A549 (cell line): ENCODE results near the gene TNS3. TPM values are rescaled to one million over a fixed set of nuclear protein-coding genes. Genes with fewer than 3 reads are reported as not detected.
"Not testable (repeated sequence)": the region's sequence is repeated elsewhere in the genome, so short reads cannot be mapped to it uniquely, and the experiment has no call there.

Experiments
- ATAC-seq, 2 experiments: fragments of 200-7000 bp in 1 of 2; fragments of >200 bp in 1 of 2; cut with Nextera tagmentation in 1 of 2; cut with Tn5 transposase in 1 of 2; 3 replicates each; pipeline versions ENCODE4 v1.8.0 to v1.9.1; 2018 to 2020; ENCODE audit warnings: mild to moderate bottlenecking in 1 of 2, moderate library complexity in 1 of 2
- CTCF ChIA-PET: fragments of 300-600 bp; sonication (Branson Sonifier 250); formaldehyde crosslinking; extraction: SDS; loops from one replicate; lab custom pipeline; 2021; ENCODE audit warnings: antibody characterized with exemption, inconsistent platforms; lab: Yijun Ruan, JAX
- POLR2A ChIA-PET: fragments of 350-600 bp; formaldehyde crosslinking; extraction: SDS; loops from one replicate; lab custom pipeline; 2021; ENCODE audit warnings: antibody characterized with exemption, inconsistent platforms; lab: Yijun Ruan, JAX
- DNase-seq, 2 experiments: peaks; one replicate each; pipeline versions ENCODE4 v3.0.0 to v3.0.0-alpha.2; 2011 to 2016; ENCODE audit warnings: low read depth in 1 of 2, low spot score in 1 of 2
- FAIRE-seq: peaks from 2 replicates; lab custom pipeline; 2011; peaks lifted over from hg19 to GRCh38; lab: Jason Lieb, UNC
- H3K27ac ChIP-seq, 2 experiments: fragments of >200 bp; sonication (Bioruptor Twin); formaldehyde crosslinking; 3 replicates each; pipeline ENCODE4 v1.5.1; 2016 to 2017
- H3K4me1 ChIP-seq: fragments of >200 bp; sonication (Bioruptor Twin); formaldehyde crosslinking; 3 replicates; pipeline ENCODE4 v1.6.1; 2016
- H3K4me2 ChIP-seq: fragments of >200 bp; sonication (Bioruptor Twin); formaldehyde crosslinking; 3 replicates; pipeline ENCODE4 v1.6.1; 2016
- H3K4me3 ChIP-seq: fragments of >200 bp; sonication (Bioruptor Twin); formaldehyde crosslinking; 3 replicates; pipeline ENCODE4 v1.5.1; 2016
- H3K9me3 ChIP-seq: fragments of >200 bp; sonication (Bioruptor Twin); formaldehyde crosslinking; 3 replicates; pipeline ENCODE4 v1.6.1; 2016
- CBX8 ChIP-seq: fragments of 200-600 bp; sonication (generic); IDR thresholded peaks from 2 replicates; pipeline ENCODE4 v1.6.1; 2016
- EHF ChIP-seq: fragments of 250-450 bp; sonication (Bioruptor Pico); IDR thresholded peaks from 2 replicates; pipeline ENCODE4 v1.5.0; 2020; ENCODE audit warnings: mild to moderate bottlenecking
- FOSB ChIP-seq: fragments of 250-450 bp; sonication (Bioruptor Pico); IDR thresholded peaks from 2 replicates; pipeline ENCODE4 v1.5.0; 2020; ENCODE audit warnings: mild to moderate bottlenecking, moderate library complexity
- FOXS1 ChIP-seq: fragments of 250-450 bp; sonication (Bioruptor Pico); IDR thresholded peaks from 2 replicates; pipeline ENCODE4 v1.5.0; 2020; ENCODE audit warnings: mild to moderate bottlenecking, moderate library complexity
- HEYL ChIP-seq: fragments of 250-450 bp; sonication (Bioruptor Pico); IDR thresholded peaks from 2 replicates; pipeline ENCODE4 v1.8.0; 2021; ENCODE audit warnings: mild to moderate bottlenecking, moderate library complexity
- HOXA7 ChIP-seq: fragments of 250-450 bp; sonication (Bioruptor Pico); IDR thresholded peaks from 2 replicates; pipeline ENCODE4 v1.5.0; 2020; ENCODE audit warnings: mild to moderate bottlenecking, moderate library complexity
- HOXB13 ChIP-seq: fragments of 250-450 bp; sonication (Bioruptor Pico); IDR thresholded peaks from 2 replicates; pipeline ENCODE4 v1.5.0; 2020; ENCODE audit warnings: low read depth, mild to moderate bottlenecking, moderate library complexity
- HOXB5 ChIP-seq: fragments of 250-450 bp; sonication (Bioruptor Pico); IDR thresholded peaks from 2 replicates; pipeline ENCODE4 v1.5.0; 2020; ENCODE audit warnings: mild to moderate bottlenecking, moderate library complexity
- JUNB ChIP-seq: fragments of >200 bp; sonication (Bioruptor Twin); formaldehyde crosslinking; IDR thresholded peaks from 2 replicates; pipeline ENCODE4 v1.6.1; 2016
- MAFK ChIP-seq: fragments of 450-650 bp; IDR thresholded peaks from 2 replicates; pipeline ENCODE4 v1.6.1; 2014; ENCODE audit not compliant: partially characterized antibody
- PHF8 ChIP-seq: fragments of 200-600 bp; sonication (generic); IDR thresholded peaks from 2 replicates; pipeline ENCODE4 v1.6.1; 2016; ENCODE audit warnings: low read depth, mild to moderate bottlenecking, antibody characterized with exemption, moderate library complexity, borderline replicate concordance
- TFCP2L1 ChIP-seq: fragments of 250-450 bp; sonication (Bioruptor Pico); IDR thresholded peaks from 2 replicates; pipeline ENCODE4 v1.5.0; 2021; ENCODE audit warnings: mild to moderate bottlenecking
- WGBS: methylation state at CpG from one replicate; pipeline ENCODE4 v1.1.6; 2017; ENCODE audit errors: missing lambda C conversion rate; 5-methylcytosine and 5-hydroxymethylcytosine counted together
- polyA plus RNA-seq, 4 experiments: library from polyadenylated mRNA; depleted of rRNA in 3 of 4; stranded (reverse); fragments of >200 nt; fragmentation: RNase III in 1 of 4; extraction: RNeasy Plus Mini Kit Qiagen cat#74134 plus additional on column Dnase treatment in 1 of 4; gene quantifications; 2 replicates in 3 of 4; 3 replicates in 1 of 4; pipeline ENCODE4 v1.2.3, GENCODE V29; 2011 to 2017
- TF ChIP-seq, protein P1 (sequence below): fragments of 250-450 bp; sonication (Bioruptor Pico); IDR thresholded peaks from 2 replicates; pipeline ENCODE4 v1.5.0; 2020; ENCODE audit warnings: low read depth, mild to moderate bottlenecking, moderate library complexity
- TF ChIP-seq, protein P2 (sequence below): IDR thresholded peaks from 2 replicates; pipeline ENCODE4 v1.6.1; 2012
- TF ChIP-seq, protein P3 (sequence below): fragments of 250-450 bp; sonication (Bioruptor Pico); IDR thresholded peaks from 2 replicates; pipeline ENCODE4 v1.5.0; 2021; ENCODE audit warnings: mild to moderate bottlenecking, moderate library complexity, borderline replicate concordance

Gene TNS3
- polyA plus RNA-seq, 2 of the 4 experiments (the other 2 are of a cell fraction) = 107 to 134 TPM

DNA sequence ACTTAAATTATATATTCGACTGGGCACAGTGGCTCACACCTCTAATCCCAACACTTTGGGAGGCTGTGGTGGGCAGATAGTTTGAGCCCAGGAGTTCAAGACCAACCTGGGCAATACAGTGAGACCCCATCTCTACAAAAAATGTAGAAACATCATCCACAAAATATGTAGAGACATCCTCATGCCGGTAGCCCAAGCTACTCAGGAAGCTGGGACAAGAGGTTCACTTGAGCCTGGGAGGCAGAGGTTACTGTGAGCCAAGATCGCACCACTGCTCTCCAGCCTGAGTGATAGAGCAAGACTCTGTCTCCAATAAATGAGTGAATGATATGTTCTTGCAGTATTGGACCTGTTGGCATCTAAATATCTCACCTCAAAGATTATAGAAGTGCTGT lies 22.6 kb upstream of the TNS3 start:
- H3K4me1 ChIP-seq = peaks cover 96% of the 10 kb centered on the region
- no peak for DNase-seq
- no peak for TF ChIP-seq JUNB
- TF ChIP-seq HEYL (CRISPR knock-in tag) = 0 out of 2 replicates have a peak, but pooled peaks have one; percentile 42
- peak; percentile 86 for TF ChIP-seq FOSB (CRISPR knock-in tag)
- TF ChIP-seq, protein P1, sequence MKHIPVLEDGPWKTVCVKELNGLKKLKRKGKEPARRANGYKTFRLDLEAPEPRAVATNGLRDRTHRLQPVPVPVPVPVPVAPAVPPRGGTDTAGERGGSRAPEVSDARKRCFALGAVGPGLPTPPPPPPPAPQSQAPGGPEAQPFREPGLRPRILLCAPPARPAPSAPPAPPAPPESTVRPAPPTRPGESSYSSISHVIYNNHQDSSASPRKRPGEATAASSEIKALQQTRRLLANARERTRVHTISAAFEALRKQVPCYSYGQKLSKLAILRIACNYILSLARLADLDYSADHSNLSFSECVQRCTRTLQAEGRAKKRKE (CRISPR knock-in tag) = peak; percentile 56
- TF ChIP-seq, protein P2, sequence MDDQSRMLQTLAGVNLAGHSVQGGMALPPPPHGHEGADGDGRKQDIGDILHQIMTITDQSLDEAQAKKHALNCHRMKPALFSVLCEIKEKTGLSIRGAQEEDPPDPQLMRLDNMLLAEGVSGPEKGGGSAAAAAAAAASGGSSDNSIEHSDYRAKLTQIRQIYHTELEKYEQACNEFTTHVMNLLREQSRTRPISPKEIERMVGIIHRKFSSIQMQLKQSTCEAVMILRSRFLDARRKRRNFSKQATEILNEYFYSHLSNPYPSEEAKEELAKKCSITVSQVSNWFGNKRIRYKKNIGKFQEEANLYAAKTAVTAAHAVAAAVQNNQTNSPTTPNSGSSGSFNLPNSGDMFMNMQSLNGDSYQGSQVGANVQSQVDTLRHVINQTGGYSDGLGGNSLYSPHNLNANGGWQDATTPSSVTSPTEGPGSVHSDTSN = no peak
- TF ChIP-seq HOXA7 (CRISPR knock-in tag) = peak; percentile 57; the same call in 1 of the 2 replicates
- TF ChIP-seq HOXB13 = peak; percentile 85
- no peak; the same call in 1 of the 2 replicates for TF ChIP-seq HOXB5 (CRISPR knock-in tag)
- no peak for TF ChIP-seq PHF8
- TF ChIP-seq TFCP2L1 (CRISPR knock-in tag) = 0 out of 2 replicates have a peak, but pooled peaks have one; percentile 4
- peak; percentile 82; the same call in 1 of the 2 replicates for TF ChIP-seq EHF (CRISPR knock-in tag)
- 0 out of 2 replicates have a peak, but pooled peaks have one; percentile 45 for TF ChIP-seq FOXS1 (CRISPR knock-in tag)
- TF ChIP-seq, protein P3, sequence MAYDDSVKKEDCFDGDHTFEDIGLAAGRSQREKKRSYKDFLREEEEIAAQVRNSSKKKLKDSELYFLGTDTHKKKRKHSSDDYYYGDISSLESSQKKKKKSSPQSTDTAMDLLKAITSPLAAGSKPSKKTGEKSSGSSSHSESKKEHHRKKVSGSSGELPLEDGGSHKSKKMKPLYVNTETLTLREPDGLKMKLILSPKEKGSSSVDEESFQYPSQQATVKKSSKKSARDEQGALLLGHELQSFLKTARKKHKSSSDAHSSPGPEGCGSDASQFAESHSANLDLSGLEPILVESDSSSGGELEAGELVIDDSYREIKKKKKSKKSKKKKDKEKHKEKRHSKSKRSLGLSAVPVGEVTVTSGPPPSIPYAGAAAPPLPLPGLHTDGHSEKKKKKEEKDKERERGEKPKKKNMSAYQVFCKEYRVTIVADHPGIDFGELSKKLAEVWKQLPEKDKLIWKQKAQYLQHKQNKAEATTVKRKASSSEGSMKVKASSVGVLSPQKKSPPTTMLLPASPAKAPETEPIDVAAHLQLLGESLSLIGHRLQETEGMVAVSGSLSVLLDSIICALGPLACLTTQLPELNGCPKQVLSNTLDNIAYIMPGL (CRISPR knock-in tag) = peak; percentile 49; the same call in 1 of the 2 replicates
- TF ChIP-seq CBX8 = no peak
- TF ChIP-seq, all 56 proteins: peak for 9
- CTCF ChIA-PET = interaction anchor here (0.9 to 1.1 kb wide), 5 partner anchors 7 to 338 kb away, joined by 3 read pairs; no protein-coding TSS in a partner anchor
- WGBS = 0% methylated on average over 3 of the region's 3 CpGs
- Histone ChIP-seq H3K27ac (peak overlapping the region; percentile 99), H3K9me3 (no peaks in the 10 kb centered on the region), H3K4me3 (no peak overlapping the region), H3K4me2 (peak overlapping the region; percentile 65)
- POLR2A ChIA-PET = interaction anchor here (0.9 to 1.3 kb wide), 5 partner anchors 13 to 32 kb away, joined by 3 to 8 read pairs (median 3); partner anchors contain the start of gene TNS3
- FAIRE-seq (no peak), ATAC-seq (peak; percentile 11 to 59; a peak in 5 of 6 replicates)

DNA sequence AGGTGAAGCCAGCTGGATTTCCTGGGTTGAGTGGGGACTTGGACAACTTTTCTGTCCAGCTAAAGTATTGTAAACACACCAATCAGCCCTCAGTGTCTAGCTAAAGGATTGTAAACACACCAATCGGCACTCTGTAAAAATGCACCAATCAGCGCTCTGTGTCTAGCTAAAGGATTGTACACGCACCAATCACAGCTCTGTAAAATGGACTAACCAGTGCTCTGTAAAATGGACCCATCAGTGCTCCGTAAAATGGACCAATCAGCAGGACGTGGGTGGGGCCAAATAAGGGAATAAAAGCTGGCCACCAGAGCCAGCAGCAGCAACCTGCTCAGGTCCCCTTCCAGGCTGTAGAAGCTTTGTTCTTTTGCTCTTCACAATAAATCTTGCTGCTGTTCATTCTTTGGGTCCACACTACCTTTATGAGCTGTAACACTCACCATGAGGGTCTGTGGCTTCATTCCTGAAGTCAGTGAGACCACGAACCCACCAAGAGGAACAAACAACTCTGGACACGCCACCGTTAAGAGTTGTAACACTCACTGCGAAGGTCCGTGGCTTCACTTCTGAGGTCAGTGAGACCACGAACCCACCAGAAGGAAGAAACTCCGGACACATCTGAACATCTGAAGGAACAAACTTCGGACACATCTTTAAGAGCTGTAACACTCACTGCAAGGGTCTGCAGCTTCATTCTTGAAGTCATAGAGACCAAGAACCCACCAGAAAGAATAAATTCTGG lies 21.8 kb upstream of the TNS3 start:
- ATAC-seq, FAIRE-seq: not testable (repeated sequence)
- H3K4me1 ChIP-seq = peaks cover 95% of the 10 kb centered on the region

More for the DNA sequence above, 21.8 kb upstream of the TNS3 start:
- not testable (repeated sequence) for H3K4me3 ChIP-seq, H3K9me3 ChIP-seq
- TF ChIP-seq EHF (CRISPR knock-in tag) (0 out of 2 replicates have a peak, but pooled peaks have one; percentile 9), MAFK (peak; percentile 17)
- Histone ChIP-seq H3K4me2 (peak overlapping the region; percentile 65), H3K27ac (peak overlapping the region; percentile 99)
- ChIA-PET CTCF (interaction anchor here (0.7 to 1.6 kb wide), 7 partner anchors 17 to 337 kb away, joined by 3 to 5 read pairs (median 3); no protein-coding TSS in a partner anchor), POLR2A (interaction anchor here (1.0 to 1.2 kb wide), 4 partner anchors 11 to 180 kb away, joined by 3 read pairs; partner anchors contain the start of gene TNS3)
- peak in 1 of 2 experiments; percentile 53 for DNase-seq
- WGBS = 86% methylated on average over 13 of the region's 13 CpGs
